ENCODE results near the gene TNNI3K. TPM values are rescaled to one million over a fixed set of nuclear protein-coding genes. Genes with fewer than 3 reads are reported as not detected.

TNNI3K gene
- total RNA-seq, 1 donor from 2014 or later: not detected

DNA sequence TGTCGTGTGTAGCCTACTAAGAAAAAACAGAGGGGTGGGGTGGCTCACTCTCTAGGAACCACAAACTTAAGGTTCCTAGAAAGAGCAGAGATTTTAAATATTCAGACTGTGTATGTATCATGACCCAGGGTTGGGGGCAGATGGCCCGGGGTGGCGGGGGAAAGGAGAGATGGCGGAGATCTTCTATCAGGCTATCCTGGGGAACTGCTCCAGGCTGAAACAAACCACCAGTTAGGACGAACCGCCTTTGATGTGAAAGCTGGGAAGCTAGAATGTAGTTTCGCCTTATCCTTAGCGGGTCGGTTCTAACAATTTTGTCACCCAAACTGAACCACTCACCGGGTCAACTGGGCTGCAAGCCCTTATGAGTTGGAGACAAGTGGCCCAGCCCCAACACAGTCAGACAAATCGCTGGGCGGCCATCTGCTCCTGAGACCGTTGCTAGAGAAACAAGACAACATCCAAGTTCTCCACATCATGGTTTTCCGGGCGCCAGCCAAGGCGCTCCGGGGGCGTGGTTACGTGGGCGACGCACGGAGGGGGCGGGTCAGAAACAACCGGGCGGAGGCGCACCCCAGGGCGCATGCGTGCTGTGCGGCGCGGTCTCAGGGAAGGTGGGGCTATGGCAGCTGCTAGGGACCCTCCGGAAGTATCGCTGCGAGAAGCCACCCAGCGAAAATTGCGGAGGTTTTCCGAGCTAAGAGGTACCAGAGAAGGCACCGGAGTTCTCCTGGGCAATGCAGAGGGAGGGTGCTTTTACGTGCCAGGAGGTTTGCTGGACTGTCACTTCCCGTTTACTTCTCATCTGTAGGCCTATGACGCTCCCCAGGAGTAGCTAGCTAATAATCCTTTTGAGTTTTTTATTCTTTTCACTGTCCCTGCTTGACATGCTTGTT is 37.3 kb upstream of the TNNI3K start, which contains the start of the genes FPGT and LRRIQ3:
Gene FPGT (plus strand): TSS at position 586 of the 896 bp plus-strand sequence. CDS start 37 bp downstream, at position 623.
Gene LRRIQ3 (minus strand): TSS at position 520 of the 896 bp plus-strand sequence. CDS start 14,492 bp downstream, outside the sequence.
- Mint-ChIP-seq H3K27me3 (ENCODE audit: unreplicated experiment) (no peaks in the 10 kb centered on the region), H3K4me1 (ENCODE audit: unreplicated experiment) (peaks cover 13% of the 10 kb centered on the region), H3K9me3 (ENCODE audit: unreplicated experiment) (no peaks in the 10 kb centered on the region), H3K4me3 (ENCODE audit: unreplicated experiment) (peak within 1 kb of the TSS; percentile 84), H3K27ac (ENCODE audit: unreplicated experiment) (peak within 1 kb of the TSS; percentile 96), H3K36me3 (ENCODE audit: unreplicated experiment) (peaks cover 5% of the 10 kb centered on the region)
- TF ChIP-seq, protein P1, sequence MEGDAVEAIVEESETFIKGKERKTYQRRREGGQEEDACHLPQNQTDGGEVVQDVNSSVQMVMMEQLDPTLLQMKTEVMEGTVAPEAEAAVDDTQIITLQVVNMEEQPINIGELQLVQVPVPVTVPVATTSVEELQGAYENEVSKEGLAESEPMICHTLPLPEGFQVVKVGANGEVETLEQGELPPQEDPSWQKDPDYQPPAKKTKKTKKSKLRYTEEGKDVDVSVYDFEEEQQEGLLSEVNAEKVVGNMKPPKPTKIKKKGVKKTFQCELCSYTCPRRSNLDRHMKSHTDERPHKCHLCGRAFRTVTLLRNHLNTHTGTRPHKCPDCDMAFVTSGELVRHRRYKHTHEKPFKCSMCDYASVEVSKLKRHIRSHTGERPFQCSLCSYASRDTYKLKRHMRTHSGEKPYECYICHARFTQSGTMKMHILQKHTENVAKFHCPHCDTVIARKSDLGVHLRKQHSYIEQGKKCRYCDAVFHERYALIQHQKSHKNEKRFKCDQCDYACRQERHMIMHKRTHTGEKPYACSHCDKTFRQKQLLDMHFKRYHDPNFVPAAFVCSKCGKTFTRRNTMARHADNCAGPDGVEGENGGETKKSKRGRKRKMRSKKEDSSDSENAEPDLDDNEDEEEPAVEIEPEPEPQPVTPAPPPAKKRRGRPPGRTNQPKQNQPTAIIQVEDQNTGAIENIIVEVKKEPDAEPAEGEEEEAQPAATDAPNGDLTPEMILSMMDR (IDR thresholded peaks at IDR 0.05): no peak
- peak; percentile 98 for DNase-seq (ENCODE audit: extremely low spot score, unreplicated experiment)

DNA sequence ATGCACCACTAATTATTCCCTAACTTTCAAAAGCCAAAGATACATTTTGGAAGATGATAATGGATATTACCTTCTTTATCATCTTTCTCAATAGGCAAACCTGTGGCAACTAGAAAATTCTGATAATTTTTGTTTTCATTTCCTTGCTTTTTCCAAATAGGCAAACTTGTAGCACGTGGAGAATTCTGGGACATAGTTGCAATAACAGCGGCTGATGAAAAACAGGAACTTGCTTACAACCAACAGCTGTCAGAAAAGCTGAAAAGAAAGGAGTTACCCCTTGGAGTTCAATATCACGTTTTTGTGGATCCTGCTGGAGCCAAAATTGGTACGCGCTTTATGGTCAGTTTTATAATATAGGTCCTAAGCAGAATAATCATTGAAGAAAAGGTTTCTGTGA is 35.7 kb upstream of the TNNI3K start:
- H3K4me1 Mint-ChIP-seq (ENCODE audit: unreplicated experiment): peaks cover 13% of the 10 kb centered on the region
- H3K27ac Mint-ChIP-seq (ENCODE audit: unreplicated experiment): no peak overlapping the region
- no peaks in the 10 kb centered on the region for H3K9me3 Mint-ChIP-seq (ENCODE audit: unreplicated experiment)
- H3K27me3 Mint-ChIP-seq (ENCODE audit: unreplicated experiment): no peaks in the 10 kb centered on the region
- peaks cover 7% of the 10 kb centered on the region for H3K36me3 Mint-ChIP-seq (ENCODE audit: unreplicated experiment)
- H3K4me3 Mint-ChIP-seq (ENCODE audit: unreplicated experiment): no peak overlapping the region
- TF ChIP-seq, protein P1 (IDR thresholded peaks at IDR 0.05): no peak
- no peak for DNase-seq (ENCODE audit: extremely low spot score, unreplicated experiment)

DNA sequence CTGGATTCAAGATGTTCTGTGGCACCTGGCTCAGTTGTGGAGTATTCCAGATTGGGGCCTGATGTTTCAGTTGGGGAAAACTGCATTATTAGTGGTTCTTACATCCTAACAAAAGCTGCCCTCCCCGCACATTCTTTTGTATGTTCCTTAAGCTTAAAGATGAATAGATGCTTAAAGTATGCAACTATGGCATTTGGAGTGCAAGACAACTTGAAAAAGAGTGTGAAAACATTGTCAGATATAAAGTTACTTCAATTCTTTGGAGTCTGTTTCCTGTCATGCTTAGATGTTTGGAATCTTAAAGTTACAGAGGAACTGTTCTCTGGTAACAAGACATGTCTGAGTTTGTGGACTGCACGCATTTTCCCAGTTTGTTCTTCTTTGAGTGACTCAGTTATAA is 29.9 kb upstream of the TNNI3K start:
- H3K36me3 Mint-ChIP-seq (ENCODE audit: unreplicated experiment): peaks cover 10% of the 10 kb centered on the region
- no peaks in the 10 kb centered on the region for H3K27me3 Mint-ChIP-seq (ENCODE audit: unreplicated experiment)
- TF ChIP-seq, protein P1 (IDR thresholded peaks at IDR 0.05): no peak
- no peak overlapping the region for H3K4me3 Mint-ChIP-seq (ENCODE audit: unreplicated experiment)
- no peak overlapping the region for H3K27ac Mint-ChIP-seq (ENCODE audit: unreplicated experiment)
- DNase-seq (ENCODE audit: extremely low spot score, unreplicated experiment): no peak
- H3K9me3 Mint-ChIP-seq (ENCODE audit: unreplicated experiment): peaks cover under 1% of the 10 kb centered on the region
- H3K4me1 Mint-ChIP-seq (ENCODE audit: unreplicated experiment): peaks cover 5% of the 10 kb centered on the region

DNA sequence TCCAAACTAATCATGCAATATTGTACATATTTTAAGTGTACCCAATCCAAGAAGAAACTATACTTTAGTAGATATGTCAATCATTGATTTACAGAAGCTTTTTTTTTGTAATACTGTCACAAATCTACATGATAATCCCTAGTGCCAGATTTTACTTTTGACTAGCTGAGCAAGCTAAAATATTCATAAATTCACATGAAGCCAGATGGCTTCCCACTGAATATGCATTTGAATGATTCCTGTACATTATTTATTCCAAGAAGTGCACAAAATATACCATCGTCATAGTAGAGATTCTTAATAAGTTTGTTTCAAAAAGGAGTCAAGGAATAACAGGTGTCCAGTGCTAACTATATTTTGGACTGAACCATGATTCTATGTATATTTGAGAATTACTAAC is 20.0 kb upstream of the TNNI3K start:
- H3K27me3 Mint-ChIP-seq (ENCODE audit: unreplicated experiment): no peaks in the 10 kb centered on the region
- no peak overlapping the region for H3K4me3 Mint-ChIP-seq (ENCODE audit: unreplicated experiment)

DNA sequence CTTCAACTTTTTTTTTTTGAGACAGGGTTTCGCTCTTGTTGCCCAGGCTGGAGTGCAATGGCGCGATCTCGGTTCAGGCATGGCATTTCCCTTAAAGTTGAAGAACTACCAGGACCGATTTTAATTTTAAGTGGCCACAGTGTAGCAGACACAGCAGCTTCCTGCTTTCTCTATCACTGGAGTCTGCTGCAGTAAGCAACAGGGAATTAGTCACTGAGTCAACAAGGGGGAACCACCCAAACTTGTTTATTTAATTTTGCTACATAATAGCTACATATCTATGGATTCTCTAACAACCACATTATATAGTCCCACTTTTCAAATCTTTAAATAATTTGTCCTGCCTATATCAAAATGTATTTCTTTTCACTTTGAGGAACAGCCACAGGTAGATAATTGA is 12.5 kb upstream of the TNNI3K start:
- peaks cover 21% of the 10 kb centered on the region for H3K27me3 Mint-ChIP-seq (ENCODE audit: unreplicated experiment)
- no peaks in the 10 kb centered on the region for H3K36me3 Mint-ChIP-seq (ENCODE audit: unreplicated experiment)
- TF ChIP-seq, protein P1 (IDR thresholded peaks at IDR 0.05): no peak
- H3K9me3 Mint-ChIP-seq (ENCODE audit: unreplicated experiment): peaks cover 36% of the 10 kb centered on the region
- peaks cover 5% of the 10 kb centered on the region for H3K4me1 Mint-ChIP-seq (ENCODE audit: unreplicated experiment)
- H3K4me3 Mint-ChIP-seq (ENCODE audit: unreplicated experiment): no peak overlapping the region
- H3K27ac Mint-ChIP-seq (ENCODE audit: unreplicated experiment): no peak overlapping the region
- DNase-seq (ENCODE audit: extremely low spot score, unreplicated experiment): no peak

More for the DNA sequence above, 20.0 kb upstream of the TNNI3K start:
- no peak for DNase-seq (ENCODE audit: extremely low spot score, unreplicated experiment)
- no peak overlapping the region for H3K27ac Mint-ChIP-seq (ENCODE audit: unreplicated experiment)
- TF ChIP-seq, protein P1 (IDR thresholded peaks at IDR 0.05): no peak
- H3K9me3 Mint-ChIP-seq (ENCODE audit: unreplicated experiment): peaks cover 4% of the 10 kb centered on the region
- H3K36me3 Mint-ChIP-seq (ENCODE audit: unreplicated experiment): no peaks in the 10 kb centered on the region
- no peaks in the 10 kb centered on the region for H3K4me1 Mint-ChIP-seq (ENCODE audit: unreplicated experiment)

All from osteocyte (in vitro differentiated cells).